ENCODE results near the gene ZMIZ1.

The ZMIZ1 gene

GRCh38 chr10:79246209-79246581, 177.4 kb downstream of the ZMIZ1 start:
- Histone ChIP-seq H3K4me2 (ENCODE audit: low read depth, low read length, poor library complexity, severe bottlenecking) (no peak overlapping the region), H3K9me3 (ENCODE audit: insufficient read depth, low read depth, low read length) (no peaks in the 10 kb centered on the region), H2AFZ (ENCODE audit: low read length) (no peak overlapping the region), H3K36me3 (ENCODE audit: insufficient read depth, low read length) (peaks cover 33% of the 10 kb centered on the region; the same call in 1 of the 2 replicates), H3K27me3 (ENCODE audit: insufficient read depth, low read length, poor library complexity, severe bottlenecking) (no peaks in the 10 kb centered on the region), H3F3A (ENCODE audit: low read depth) (no peaks in the 10 kb centered on the region), H3K79me2 (ENCODE audit: insufficient read depth, low read length) (peaks cover 59% of the 10 kb centered on the region), H3K4me1 (ENCODE audit: insufficient read depth, low read length, poor library complexity, severe bottlenecking) (peaks cover 3% of the 10 kb centered on the region), H3K4me3 (ENCODE audit: low read length, poor library complexity, severe bottlenecking) (no peak overlapping the region), H3K9me2 (replicated peaks; ENCODE audit: low read depth, low read length) (no peaks in the 10 kb centered on the region), H3K9ac (ENCODE audit: low read depth, low read length, poor library complexity, severe bottlenecking) (no peak overlapping the region), H4K20me1 (ENCODE audit: insufficient read depth, low read length, poor library complexity, severe bottlenecking) (peaks cover 32% of the 10 kb centered on the region)
- no peak for TF ChIP-seq EZH2phosphoT487 (IDR thresholded peaks at IDR 0.05; ENCODE audit: borderline replicate concordance)
- TF ChIP-seq CTCF (conservative IDR thresholded peaks at IDR 0.05; ENCODE audit: low read length): no peak

GRCh38 chr10:79246606-79247275, 178.0 kb downstream of the ZMIZ1 start:
- H3K4me1 ChIP-seq (ENCODE audit: insufficient read depth, low read length, poor library complexity, severe bottlenecking): peaks cover 3% of the 10 kb centered on the region
- H4K20me1 ChIP-seq (ENCODE audit: insufficient read depth, low read length, poor library complexity, severe bottlenecking): peaks cover 32% of the 10 kb centered on the region
- H3K9me3 ChIP-seq (ENCODE audit: insufficient read depth, low read depth, low read length): no peaks in the 10 kb centered on the region
- peaks cover 65% of the 10 kb centered on the region for H3K79me2 ChIP-seq (ENCODE audit: insufficient read depth, low read length)
- H3K4me2 ChIP-seq (ENCODE audit: low read depth, low read length, poor library complexity, severe bottlenecking): no peak overlapping the region
- no peak overlapping the region for H3K9ac ChIP-seq (ENCODE audit: low read depth, low read length, poor library complexity, severe bottlenecking)
- no peak overlapping the region for H3K4me3 ChIP-seq (ENCODE audit: low read length, poor library complexity, severe bottlenecking)
- no peaks in the 10 kb centered on the region for H3K27me3 ChIP-seq (ENCODE audit: insufficient read depth, low read length, poor library complexity, severe bottlenecking)
- no peaks in the 10 kb centered on the region for H3K9me2 ChIP-seq (replicated peaks; ENCODE audit: low read depth, low read length)
- H3K36me3 ChIP-seq (ENCODE audit: insufficient read depth, low read length): peaks cover 35% of the 10 kb centered on the region; the same call in 1 of the 2 replicates
- H2AFZ ChIP-seq (ENCODE audit: low read length): no peak overlapping the region
- TF ChIP-seq EZH2phosphoT487 (IDR thresholded peaks at IDR 0.05; ENCODE audit: borderline replicate concordance): no peak
- no peaks in the 10 kb centered on the region for H3F3A ChIP-seq (ENCODE audit: low read depth)

GRCh38 chr10:79247373-79248137, 178.8 kb downstream of the ZMIZ1 start:
- no peaks in the 10 kb centered on the region for H3K27me3 ChIP-seq (ENCODE audit: insufficient read depth, low read length, poor library complexity, severe bottlenecking)
- H3K4me2 ChIP-seq (ENCODE audit: low read depth, low read length, poor library complexity, severe bottlenecking): no peak overlapping the region
- H3K4me1 ChIP-seq (ENCODE audit: insufficient read depth, low read length, poor library complexity, severe bottlenecking): peaks cover 3% of the 10 kb centered on the region
- H3K9me3 ChIP-seq (ENCODE audit: insufficient read depth, low read depth, low read length): no peaks in the 10 kb centered on the region
- H3K79me2 ChIP-seq (ENCODE audit: insufficient read depth, low read length): peaks cover 70% of the 10 kb centered on the region
- H3K36me3 ChIP-seq (ENCODE audit: insufficient read depth, low read length): peaks cover 43% of the 10 kb centered on the region; the same call in 1 of the 2 replicates
- no peak overlapping the region for H3K9ac ChIP-seq (ENCODE audit: low read depth, low read length, poor library complexity, severe bottlenecking)
- peaks cover 32% of the 10 kb centered on the region for H4K20me1 ChIP-seq (ENCODE audit: insufficient read depth, low read length, poor library complexity, severe bottlenecking)
- no peak overlapping the region for H2AFZ ChIP-seq (ENCODE audit: low read length)
- H3F3A ChIP-seq (ENCODE audit: low read depth): no peaks in the 10 kb centered on the region
- TF ChIP-seq EZH2phosphoT487 (IDR thresholded peaks at IDR 0.05; ENCODE audit: borderline replicate concordance) (no peak), CTCF (conservative IDR thresholded peaks at IDR 0.05; ENCODE audit: low read length) (no peak)
- no peaks in the 10 kb centered on the region for H3K9me2 ChIP-seq (replicated peaks; ENCODE audit: low read depth, low read length)
- no peak overlapping the region for H3K4me3 ChIP-seq (ENCODE audit: low read length, poor library complexity, severe bottlenecking)

Measured in Loucy (cell line).